ENCODE measurements around the gene CCDC107. TPM values are rescaled to one million over a fixed set of nuclear protein-coding genes. Genes with fewer than 3 reads are reported as not detected.

CCDC107 gene
- total RNA-seq, 2 donors from 2014 or later: 27.7 to 35.2 TPM

GRCh38 chr9:35674025-35674361, 15.9 kb downstream of the CCDC107 start:
- no peak for DNase-seq
- H3K27me3 Mint-ChIP-seq: no peaks in the 10 kb centered on the region
- H3K9me3 ChIP-seq (ENCODE audit: control insufficient read depth, low read length, poor library complexity, severe bottlenecking): no peaks in the 10 kb centered on the region
- peak overlapping the region; percentile 6 for H3K27ac Mint-ChIP-seq
- no peak for ATAC-seq
- no peak overlapping the region for H3K4me3 Mint-ChIP-seq
- H3K4me1 Mint-ChIP-seq: peaks cover 21% of the 10 kb centered on the region
- H3K36me3 Mint-ChIP-seq (ENCODE audit: low read depth): no peaks in the 10 kb centered on the region

GRCh38 chr9:35675204-35675603, 17.1 kb downstream of the CCDC107 start:
- DNase-seq (no peak), ATAC-seq (peak; percentile 22)
- Mint-ChIP-seq H3K27me3 (no peaks in the 10 kb centered on the region), H3K36me3 (ENCODE audit: low read depth) (no peaks in the 10 kb centered on the region), H3K4me1 (peaks cover 18% of the 10 kb centered on the region), H3K27ac (no peak overlapping the region), H3K4me3 (peak overlapping the region; percentile 87)
- H3K9me3 ChIP-seq (ENCODE audit: control insufficient read depth, low read length, poor library complexity, severe bottlenecking): no peaks in the 10 kb centered on the region

- Mint-ChIP-seq H3K36me3 (ENCODE audit: low read depth) (no peaks in the 10 kb centered on the region), H3K27ac (peak overlapping the region; percentile 24), H3K4me1 (peaks cover 16% of the 10 kb centered on the region), H3K27me3 (no peaks in the 10 kb centered on the region), H3K4me3 (peak overlapping the region; percentile 87)
- peak in 2 of 3 donors; percentile 28 to 31 for DNase-seq
- no peaks in the 10 kb centered on the region for H3K9me3 ChIP-seq (ENCODE audit: control insufficient read depth, low read length, poor library complexity, severe bottlenecking)
- peak; percentile 79 for ATAC-seq
Observed at GRCh38 chr9:35675732-35676392, 17.8 kb downstream of the CCDC107 start.

GRCh38 chr9:35679091-35679490, 21.0 kb downstream of the CCDC107 start:
- H3K27me3 Mint-ChIP-seq: no peaks in the 10 kb centered on the region
- H3K27ac Mint-ChIP-seq: peak overlapping the region; percentile 47
- H3K4me1 Mint-ChIP-seq: peaks cover 10% of the 10 kb centered on the region
- H3K36me3 Mint-ChIP-seq (ENCODE audit: low read depth): no peaks in the 10 kb centered on the region
- ATAC-seq (no peak), DNase-seq (no peak)
- no peak overlapping the region for H3K4me3 Mint-ChIP-seq
- no peaks in the 10 kb centered on the region for H3K9me3 ChIP-seq (ENCODE audit: control insufficient read depth, low read length, poor library complexity, severe bottlenecking)

- no peak for DNase-seq
- ATAC-seq: no peak
- peak overlapping the region; percentile 47 for H3K27ac Mint-ChIP-seq
- no peaks in the 10 kb centered on the region for H3K36me3 Mint-ChIP-seq (ENCODE audit: low read depth)
- peaks cover 5% of the 10 kb centered on the region for H3K4me1 Mint-ChIP-seq
- H3K4me3 Mint-ChIP-seq: no peak overlapping the region
- H3K9me3 ChIP-seq (ENCODE audit: control insufficient read depth, low read length, poor library complexity, severe bottlenecking): no peaks in the 10 kb centered on the region
- H3K27me3 Mint-ChIP-seq: no peaks in the 10 kb centered on the region
Observed at GRCh38 chr9:35679766-35680330, 21.8 kb downstream of the CCDC107 start.

GRCh38 chr9:35680331-35681105, 22.4 kb downstream of the CCDC107 start:
- H3K4me1 Mint-ChIP-seq: peaks cover 5% of the 10 kb centered on the region
- H3K27ac Mint-ChIP-seq: no peak overlapping the region
- no peak for ATAC-seq

GRCh38 chr9:35681341-35682002, 23.4 kb downstream of the CCDC107 start:
- no peak for ATAC-seq
- no peaks in the 10 kb centered on the region for H3K27me3 Mint-ChIP-seq
- H3K4me1 Mint-ChIP-seq: peaks cover 5% of the 10 kb centered on the region
- H3K27ac Mint-ChIP-seq: no peak overlapping the region
- no peaks in the 10 kb centered on the region for H3K9me3 ChIP-seq (ENCODE audit: control insufficient read depth, low read length, poor library complexity, severe bottlenecking)
- DNase-seq: no peak
- H3K4me3 Mint-ChIP-seq: no peak overlapping the region
- no peaks in the 10 kb centered on the region for H3K36me3 Mint-ChIP-seq (ENCODE audit: low read depth)

More at GRCh38 chr9:35680331-35681105, 22.4 kb downstream of the CCDC107 start:
- H3K36me3 Mint-ChIP-seq (ENCODE audit: low read depth): no peaks in the 10 kb centered on the region
- H3K9me3 ChIP-seq (ENCODE audit: control insufficient read depth, low read length, poor library complexity, severe bottlenecking): no peaks in the 10 kb centered on the region
- no peak overlapping the region for H3K4me3 Mint-ChIP-seq
- H3K27me3 Mint-ChIP-seq: no peaks in the 10 kb centered on the region
- DNase-seq: no peak

GRCh38 chr9:35682051-35682450, 24.0 kb downstream of the CCDC107 start:
- H3K4me3 Mint-ChIP-seq: no peak overlapping the region
- DNase-seq (no peak), ATAC-seq (no peak)
- no peaks in the 10 kb centered on the region for H3K36me3 Mint-ChIP-seq (ENCODE audit: low read depth)
- H3K9me3 ChIP-seq (ENCODE audit: control insufficient read depth, low read length, poor library complexity, severe bottlenecking): no peaks in the 10 kb centered on the region
- H3K4me1 Mint-ChIP-seq: peaks cover 2% of the 10 kb centered on the region
- no peaks in the 10 kb centered on the region for H3K27me3 Mint-ChIP-seq
- no peak overlapping the region for H3K27ac Mint-ChIP-seq

- Mint-ChIP-seq H3K27ac (no peak overlapping the region), H3K4me3 (no peak overlapping the region), H3K4me1 (peaks cover 5% of the 10 kb centered on the region), H3K36me3 (ENCODE audit: low read depth) (no peaks in the 10 kb centered on the region), H3K27me3 (no peaks in the 10 kb centered on the region)
- H3K9me3 ChIP-seq (ENCODE audit: control insufficient read depth, low read length, poor library complexity, severe bottlenecking): no peaks in the 10 kb centered on the region
- no peak for DNase-seq
- no peak for ATAC-seq
Observed at GRCh38 chr9:35682520-35683315, 24.6 kb downstream of the CCDC107 start.

- Mint-ChIP-seq H3K27ac (no peak overlapping the region), H3K4me3 (no peak overlapping the region), H3K27me3 (no peaks in the 10 kb centered on the region)
Observed at GRCh38 chr9:35683323-35683722, 25.2 kb downstream of the CCDC107 start.

GRCh38 chr9:35684921-35685320, 26.8 kb downstream of the CCDC107 start:
- H3K36me3 Mint-ChIP-seq (ENCODE audit: low read depth): no peaks in the 10 kb centered on the region
- no peak overlapping the region for H3K4me3 Mint-ChIP-seq
- H3K27me3 Mint-ChIP-seq: no peaks in the 10 kb centered on the region
- DNase-seq (no peak), ATAC-seq (no peak)
- H3K4me1 Mint-ChIP-seq: peaks cover 8% of the 10 kb centered on the region
- H3K27ac Mint-ChIP-seq: no peak overlapping the region
- no peaks in the 10 kb centered on the region for H3K9me3 ChIP-seq (ENCODE audit: control insufficient read depth, low read length, poor library complexity, severe bottlenecking)

More at GRCh38 chr9:35683323-35683722, 25.2 kb downstream of the CCDC107 start:
- H3K36me3 Mint-ChIP-seq (ENCODE audit: low read depth): no peaks in the 10 kb centered on the region
- no peak for ATAC-seq
- H3K4me1 Mint-ChIP-seq: peaks cover 5% of the 10 kb centered on the region
- DNase-seq: no peak
- H3K9me3 ChIP-seq (ENCODE audit: control insufficient read depth, low read length, poor library complexity, severe bottlenecking): no peaks in the 10 kb centered on the region

- Mint-ChIP-seq H3K27me3 (no peaks in the 10 kb centered on the region), H3K36me3 (ENCODE audit: low read depth) (no peaks in the 10 kb centered on the region), H3K27ac (no peak overlapping the region), H3K4me3 (no peak overlapping the region), H3K4me1 (peaks cover 8% of the 10 kb centered on the region)
- H3K9me3 ChIP-seq (ENCODE audit: control insufficient read depth, low read length, poor library complexity, severe bottlenecking): no peaks in the 10 kb centered on the region
- DNase-seq: no peak
- no peak for ATAC-seq
Observed at GRCh38 chr9:35685506-35685905, 27.4 kb downstream of the CCDC107 start.

All from T-helper 17 cell (primary cell).